Activated CD8-positive, alpha-beta memory T cell treated with anti-CD3 and anti-CD28 coated beads for 36 hours (primary cell): Measurements from ENCODE around the gene ABCE1. TPM values are rescaled to one million over a fixed set of nuclear protein-coding genes. Genes with fewer than 3 reads are reported as not detected.

ENCODE experiments used
- CTCF ChIA-PET: fragments of 350-600 bp; sonication (Branson Sonifier 250); formaldehyde crosslinking; loops from one replicate; lab custom pipeline; 2021; ENCODE audit warnings: antibody characterized with exemption; lab: Charles Lee
- POLR2A ChIA-PET: fragments of 350-600 bp; sonication (Branson Sonifier 250); formaldehyde crosslinking; loops from one replicate; lab custom pipeline; 2021; ENCODE audit warnings: antibody characterized with exemption; lab: Charles Lee
- total RNA-seq, 2 experiments: library from RNA; stranded (reverse); gene quantifications; one replicate each; pipeline ENCODE4 v1.2.3, GENCODE V29; 2021

Gene ABCE1
- 100 to 1,000 TPM; 183 to 189 TPM for total RNA-seq

- CTCF ChIA-PET, result interaction anchor here (1.0 to 1.4 kb wide), 3 partner anchors 24 to 80 kb away, joined by 3 to 4 read pairs (median 3); no protein-coding TSS in a partner anchor
- POLR2A ChIA-PET, result interaction anchor here (0.8 to 1.9 kb wide), 3 partner anchors 31 to 81 kb away, joined by 3 to 15 read pairs (median 3); no protein-coding TSS in a partner anchor
These were observed at the start of gene ABCE1, which contains the start of gene ANAPC10 for GRCh38 chr4:145097821-145098674. TSS of gene ABCE1 (plus strand) at chr4:145098311. CDS start at chr4:145104413, 6,102 bp downstream. TSS of gene ANAPC10 (minus strand) at chr4:145098196. CDS start at chr4:145096099, 2,097 bp downstream.

GRCh38 chr4:145048817-145049216 is 49.3 kb upstream of the ABCE1 start:
- CTCF ChIA-PET, result no interaction called here
- POLR2A ChIA-PET, result no interaction called here

- CTCF ChIA-PET, result no interaction called here
- POLR2A ChIA-PET, result no interaction called here
These were observed 48.9 kb upstream of the ABCE1 start for GRCh38 chr4:145049241-145049640.

DNA sequence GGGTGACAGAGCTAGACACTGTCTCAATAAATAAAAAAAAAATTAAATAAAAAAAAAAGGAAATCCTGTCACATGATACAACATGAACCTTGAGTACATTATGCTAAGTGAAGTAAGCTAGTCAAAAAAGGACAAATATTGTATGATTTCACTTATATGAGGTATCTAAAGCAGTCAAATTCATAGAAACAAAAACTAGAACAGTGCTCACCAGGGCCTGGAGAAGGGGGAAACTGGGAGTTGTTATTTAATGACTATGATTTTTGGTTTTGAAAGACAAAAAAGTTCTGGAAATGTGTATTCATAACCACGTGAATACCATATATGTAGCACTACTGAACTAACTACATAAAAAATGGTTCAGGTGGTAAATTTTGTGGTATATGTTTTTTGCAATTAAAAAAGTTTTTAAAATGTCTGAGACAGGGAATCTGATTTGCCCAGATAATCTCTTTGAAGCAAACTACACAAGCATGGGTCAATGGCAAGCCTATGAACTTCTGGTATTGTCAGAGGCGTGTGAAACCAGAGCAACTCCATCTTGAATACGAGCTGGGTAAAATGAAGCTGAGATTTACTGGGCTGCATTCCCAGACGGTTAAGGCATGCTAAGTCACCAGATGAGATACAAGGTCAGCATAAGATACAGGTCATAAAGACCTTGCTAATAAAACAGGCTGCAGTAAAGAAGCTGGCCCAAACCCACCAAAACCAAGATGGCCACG is 42.4 kb upstream of the ABCE1 start:
- POLR2A ChIA-PET, result no interaction called here
- CTCF ChIA-PET, result no interaction called here

DNA sequence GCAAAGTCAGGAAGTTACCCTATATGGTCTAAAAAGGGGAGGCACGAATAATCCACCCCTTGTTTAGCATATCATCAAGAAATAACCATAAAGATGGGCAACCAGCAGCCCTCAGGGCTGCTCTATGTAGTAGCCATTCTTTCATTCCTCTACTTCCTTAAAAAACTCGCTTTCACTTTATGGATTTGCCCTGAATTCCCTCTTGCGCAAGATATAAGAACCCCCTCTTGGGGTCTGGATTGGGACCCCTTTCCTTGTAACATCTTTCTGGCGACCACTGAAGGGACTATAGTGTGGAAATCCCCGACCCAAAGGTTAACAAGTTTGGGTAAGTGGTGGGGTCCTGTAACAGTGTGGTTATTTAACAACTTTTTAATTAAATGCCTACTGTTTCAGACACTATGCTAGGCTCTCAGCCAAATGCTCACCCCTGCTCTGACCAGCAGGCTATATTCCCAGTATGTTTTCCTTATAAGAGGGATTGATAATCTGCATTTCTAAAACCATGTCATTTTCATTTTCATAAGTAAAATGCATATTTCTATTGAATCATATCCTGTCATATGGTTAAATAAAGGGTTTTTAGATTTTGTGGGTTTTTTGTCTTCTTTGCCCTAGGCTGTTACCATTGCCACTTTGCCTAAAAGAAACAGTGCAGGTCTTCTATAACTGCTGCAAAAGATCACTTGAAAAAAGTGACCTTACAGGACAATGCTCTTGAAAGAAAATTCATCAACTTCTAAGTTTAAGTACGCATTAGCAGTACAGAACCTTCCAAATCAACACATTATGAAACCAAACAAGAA is 41.6 kb upstream of the ABCE1 start:
- POLR2A ChIA-PET, result no interaction called here
- CTCF ChIA-PET, result no interaction called here

DNA sequence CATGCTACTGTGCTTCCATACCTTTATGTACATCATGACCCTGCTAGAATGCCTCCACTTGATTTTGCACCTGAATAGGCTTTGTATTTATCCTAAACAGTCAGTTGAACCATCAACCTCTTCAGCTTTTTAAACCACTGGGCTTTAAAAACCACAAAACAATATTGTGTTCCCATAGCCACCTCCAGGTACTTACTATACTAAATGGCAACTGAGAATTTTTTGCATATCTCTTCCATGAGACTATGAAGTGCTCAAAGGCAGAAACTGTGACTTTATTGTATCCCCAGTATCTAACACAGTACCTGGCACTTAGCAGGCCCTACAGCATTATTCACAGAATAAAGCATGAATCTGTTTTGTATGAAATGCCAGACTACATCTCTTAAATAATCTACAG is 39.9 kb upstream of the ABCE1 start:
- ChIA-PET POLR2A (no interaction called here), CTCF (no interaction called here)

- POLR2A ChIA-PET, result no interaction called here
- CTCF ChIA-PET, result no interaction called here
These were observed 36.7 kb upstream of the ABCE1 start for GRCh38 chr4:145061318-145061920.

- ChIA-PET CTCF (no interaction called here), POLR2A (no interaction called here)
These were observed 32.0 kb upstream of the ABCE1 start for GRCh38 chr4:145066063-145066501.

- ChIA-PET POLR2A (no interaction called here), CTCF (no interaction called here)
These were observed 28.8 kb upstream of the ABCE1 start for GRCh38 chr4:145069361-145069760.

GRCh38 chr4:145071560-145071959 is 26.6 kb upstream of the ABCE1 start:
- POLR2A ChIA-PET, result no interaction called here
- CTCF ChIA-PET, result no interaction called here

GRCh38 chr4:145075742-145076468 is 22.2 kb upstream of the ABCE1 start:
- ChIA-PET POLR2A (no interaction called here), CTCF (no interaction called here)

GRCh38 chr4:145076469-145076855 is 21.6 kb upstream of the ABCE1 start:
- ChIA-PET POLR2A (no interaction called here), CTCF (no interaction called here)

DNA sequence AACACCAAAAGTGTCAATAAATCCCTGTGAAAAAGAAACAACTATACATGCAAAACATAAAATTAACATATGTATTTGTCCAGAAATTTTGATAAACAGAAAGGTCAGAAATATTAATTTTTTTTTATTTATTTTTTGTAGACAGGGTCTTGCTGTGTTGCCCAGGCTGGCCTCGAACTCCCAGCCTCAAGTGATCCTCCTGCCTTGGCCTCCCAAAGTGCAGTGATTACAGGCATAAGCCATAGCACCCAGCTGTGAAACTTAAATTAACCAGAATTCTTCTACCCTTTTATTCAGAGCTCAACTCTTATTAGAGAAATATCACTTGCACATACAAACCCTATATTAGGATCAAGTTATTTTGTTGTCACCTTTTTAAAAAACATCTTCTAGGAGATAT is 16.4 kb upstream of the ABCE1 start:
- ChIA-PET CTCF (no interaction called here), POLR2A (no interaction called here)

GRCh38 chr4:145083891-145084605 is 14.1 kb upstream of the ABCE1 start:
- ChIA-PET CTCF (no interaction called here), POLR2A (no interaction called here)

- CTCF ChIA-PET, result no interaction called here
- POLR2A ChIA-PET, result no interaction called here
These were observed 7.7 kb upstream of the ABCE1 start for GRCh38 chr4:145090380-145090779.

DNA sequence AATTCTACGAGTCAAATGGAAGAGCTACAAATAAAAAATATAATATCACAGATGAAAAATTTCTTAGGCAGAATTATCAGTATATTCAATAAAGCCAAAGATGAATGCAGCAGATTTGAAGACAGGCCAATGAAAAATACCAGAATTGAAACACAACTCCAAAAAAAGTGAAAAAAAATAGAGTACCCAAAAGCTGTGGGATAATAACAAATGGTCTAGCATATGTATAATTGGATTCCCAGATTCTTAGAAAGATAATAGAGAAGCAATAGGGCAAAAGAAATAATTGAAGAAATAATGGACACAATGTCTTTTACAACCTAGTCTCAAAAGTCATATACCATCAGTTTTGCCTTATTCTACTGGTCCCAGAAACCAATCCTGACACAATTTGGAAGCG is 4.5 kb upstream of the ABCE1 start:
- ChIA-PET POLR2A (interaction anchor here (0.5 kb wide), 1 partner anchor 54 kb away, joined by 3 read pairs; no protein-coding TSS in a partner anchor), CTCF (no interaction called here)

DNA sequence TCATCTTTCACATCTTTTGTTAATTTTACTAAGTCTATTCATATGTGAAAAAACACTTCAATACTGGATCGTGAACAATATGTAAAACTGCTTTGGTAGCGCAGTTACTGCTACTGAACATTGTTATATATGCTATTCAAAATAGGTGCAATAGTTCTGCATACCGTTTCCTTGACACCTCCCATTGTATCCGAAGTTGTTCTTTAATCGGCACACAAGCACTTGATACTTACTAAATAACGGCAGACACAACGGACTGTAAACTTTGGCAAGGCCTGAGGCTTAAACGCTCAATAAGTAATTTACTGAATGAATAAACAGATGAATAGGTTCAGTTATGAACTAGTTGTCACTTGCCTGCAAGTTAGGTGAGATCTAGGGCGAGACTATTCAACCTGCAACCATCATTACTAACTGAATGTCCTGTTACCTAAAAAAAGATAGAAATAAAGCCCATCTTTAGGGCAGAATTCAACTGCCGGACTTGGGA is 735 bp upstream of the ABCE1 start:
- ChIA-PET POLR2A (interaction anchor here (1.0 to 1.9 kb wide), 2 partner anchors 30 to 81 kb away, joined by 3 to 15 read pairs; no protein-coding TSS in a partner anchor), CTCF (interaction anchor here (1.0 to 1.4 kb wide), 3 partner anchors 23 to 81 kb away, joined by 3 to 4 read pairs (median 3); no protein-coding TSS in a partner anchor)
